Urinary bladder (tissue), 4 donors: Measurements from ENCODE around the gene PDS5A. TPM values are rescaled to one million over a fixed set of nuclear protein-coding genes. Genes with fewer than 3 reads are reported as not detected.
"Not testable (repeated sequence)": the region's sequence is repeated elsewhere in the genome, so short reads cannot be mapped to it uniquely, and the experiment has no call there.

Experiments used
- DNase-seq: peaks from one replicate; pipeline ENCODE4 v3.0.0-alpha.2; 2015; ENCODE audit errors: extremely low spot score
- H3K27ac ChIP-seq: one replicate; pipeline ENCODE4 v1.5.1; 2013; ENCODE audit warnings: low read depth, mild to moderate bottlenecking, moderate library complexity
- H3K36me3 ChIP-seq: one replicate; pipeline ENCODE4 v1.6.1; 2013; ENCODE audit warnings: mild to moderate bottlenecking, moderate library complexity; ENCODE audit not compliant: insufficient read depth
- H3K4me1 ChIP-seq: one replicate; pipeline ENCODE4 v1.6.1; 2013; ENCODE audit warnings: mild to moderate bottlenecking, moderate library complexity; ENCODE audit not compliant: insufficient read depth
- H3K4me3 ChIP-seq: one replicate; pipeline ENCODE4 v1.5.1; 2013; ENCODE audit warnings: low read depth, low read length
- WGBS: extraction: QIAGEN DNeasy Blood & Tissue Kit; methylation state at CpG from one replicate; pipeline ENCODE4 v1.1.7; 2013; 5-methylcytosine and 5-hydroxymethylcytosine counted together
- polyA plus RNA-seq: library from polyadenylated mRNA; stranded (reverse); fragments of 200-250 nt; gene quantifications from one replicate; pipeline ENCODE4 v1.2.3, GENCODE V29; 2013
- total RNA-seq: library from RNA; depleted of rRNA; stranded (reverse); fragments of >200 nt; gene quantifications from one replicate; pipeline ENCODE4 v1.2.3, GENCODE V29; 2014
- donor health status: healthy with polysubstance abuse.
- donor health status: healthy.

Gene PDS5A, protein sequence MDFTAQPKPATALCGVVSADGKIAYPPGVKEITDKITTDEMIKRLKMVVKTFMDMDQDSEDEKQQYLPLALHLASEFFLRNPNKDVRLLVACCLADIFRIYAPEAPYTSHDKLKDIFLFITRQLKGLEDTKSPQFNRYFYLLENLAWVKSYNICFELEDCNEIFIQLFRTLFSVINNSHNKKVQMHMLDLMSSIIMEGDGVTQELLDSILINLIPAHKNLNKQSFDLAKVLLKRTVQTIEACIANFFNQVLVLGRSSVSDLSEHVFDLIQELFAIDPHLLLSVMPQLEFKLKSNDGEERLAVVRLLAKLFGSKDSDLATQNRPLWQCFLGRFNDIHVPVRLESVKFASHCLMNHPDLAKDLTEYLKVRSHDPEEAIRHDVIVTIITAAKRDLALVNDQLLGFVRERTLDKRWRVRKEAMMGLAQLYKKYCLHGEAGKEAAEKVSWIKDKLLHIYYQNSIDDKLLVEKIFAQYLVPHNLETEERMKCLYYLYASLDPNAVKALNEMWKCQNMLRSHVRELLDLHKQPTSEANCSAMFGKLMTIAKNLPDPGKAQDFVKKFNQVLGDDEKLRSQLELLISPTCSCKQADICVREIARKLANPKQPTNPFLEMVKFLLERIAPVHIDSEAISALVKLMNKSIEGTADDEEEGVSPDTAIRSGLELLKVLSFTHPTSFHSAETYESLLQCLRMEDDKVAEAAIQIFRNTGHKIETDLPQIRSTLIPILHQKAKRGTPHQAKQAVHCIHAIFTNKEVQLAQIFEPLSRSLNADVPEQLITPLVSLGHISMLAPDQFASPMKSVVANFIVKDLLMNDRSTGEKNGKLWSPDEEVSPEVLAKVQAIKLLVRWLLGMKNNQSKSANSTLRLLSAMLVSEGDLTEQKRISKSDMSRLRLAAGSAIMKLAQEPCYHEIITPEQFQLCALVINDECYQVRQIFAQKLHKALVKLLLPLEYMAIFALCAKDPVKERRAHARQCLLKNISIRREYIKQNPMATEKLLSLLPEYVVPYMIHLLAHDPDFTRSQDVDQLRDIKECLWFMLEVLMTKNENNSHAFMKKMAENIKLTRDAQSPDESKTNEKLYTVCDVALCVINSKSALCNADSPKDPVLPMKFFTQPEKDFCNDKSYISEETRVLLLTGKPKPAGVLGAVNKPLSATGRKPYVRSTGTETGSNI (N-terminal part only)
- 111 TPM for total RNA-seq
- polyA plus RNA-seq, result 25.5 TPM

GRCh38 chr4:39977489-39978377, at the start of gene PDS5A:
Gene PDS5A, minus strand, starts transcription at chr4:39977911. Its CDS starts 1,334 bp downstream, at chr4:39976577.
- WGBS, result under 1% methylated on average over 117 of the region's 117 CpGs
- Histone ChIP-seq H3K27ac (peak within 1 kb of the TSS; percentile 85), H3K4me3 (peak within 1 kb of the TSS; percentile 94), H3K36me3 (peaks cover 2% of the 10 kb centered on the region), H3K4me1 (no peaks in the 10 kb centered on the region)
- peak; percentile 66 for DNase-seq

DNA sequence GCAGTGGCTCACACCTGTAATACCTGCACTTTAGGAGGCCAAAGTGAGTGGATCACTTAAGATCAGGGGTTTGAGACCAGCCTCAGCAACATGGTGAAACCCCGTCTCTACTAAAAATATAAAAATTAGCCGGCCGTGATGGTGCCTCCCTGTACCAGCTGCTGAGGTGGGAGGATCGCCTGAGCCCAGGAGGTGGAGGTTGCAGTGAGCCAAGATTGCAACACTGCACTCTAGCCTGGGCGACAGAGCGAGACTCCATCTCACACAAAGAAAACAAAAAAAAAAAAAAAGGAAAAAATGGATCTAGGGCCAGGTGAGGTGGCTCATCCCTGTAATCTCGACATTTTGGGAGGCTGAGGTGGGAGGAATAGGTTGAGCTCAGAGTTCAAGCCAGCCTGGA, 46.3 kb upstream of the PDS5A start:
- 91% methylated on average over 7 of the region's 7 CpGs for WGBS
- H3K36me3 ChIP-seq, H3K27ac ChIP-seq, H3K4me1 ChIP-seq, DNase-seq, H3K4me3 ChIP-seq: not testable (repeated sequence)

DNA sequence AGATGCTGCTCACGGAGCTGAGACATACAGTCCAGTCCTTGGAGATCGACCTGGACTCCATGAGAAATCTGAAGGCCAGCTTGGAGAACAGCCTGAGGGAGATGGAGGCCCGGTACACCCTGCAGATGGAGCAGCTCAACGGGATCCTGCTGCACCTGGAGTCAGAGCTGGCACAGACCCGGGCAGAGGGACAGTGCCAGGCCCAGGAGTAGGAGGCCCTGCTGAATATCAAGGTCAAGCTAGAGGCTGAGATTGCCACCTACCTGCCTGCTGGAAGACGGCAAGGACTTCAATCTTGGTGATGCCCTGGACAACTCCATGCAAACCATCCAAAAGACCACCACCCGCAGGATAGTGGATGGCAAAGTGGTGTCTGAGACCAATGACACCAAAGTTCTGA, 43.4 kb upstream of the PDS5A start:
- H3K4me1 ChIP-seq, H3K4me3 ChIP-seq, H3K27ac ChIP-seq, DNase-seq, H3K36me3 ChIP-seq: not testable (repeated sequence)
- WGBS, result 95% methylated on average over 7 of the region's 7 CpGs

DNA sequence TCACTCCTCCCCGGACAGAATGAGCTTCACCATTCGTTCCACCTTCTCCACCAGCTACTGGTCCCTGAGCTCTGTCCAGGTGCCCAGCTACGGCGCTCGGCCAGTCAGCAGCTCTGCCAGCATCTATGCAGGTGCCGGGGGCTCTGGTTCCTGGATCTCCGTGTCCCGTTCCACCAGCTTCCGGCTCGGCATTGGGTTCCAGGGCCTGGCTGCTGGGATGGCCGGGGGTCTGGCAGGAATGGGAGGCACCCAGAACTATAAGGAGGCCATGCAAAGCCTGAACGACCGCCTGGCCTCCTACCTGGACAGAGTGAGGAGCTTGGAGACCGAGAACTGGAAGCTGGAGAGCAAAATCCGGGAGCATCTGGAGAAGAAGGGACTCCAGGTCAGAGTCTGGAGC, 42.5 kb upstream of the PDS5A start:
- H3K27ac ChIP-seq, result no peak overlapping the region
- no peak for DNase-seq
- H3K4me3 ChIP-seq, result no peak overlapping the region
- H3K4me1 ChIP-seq, result no peaks in the 10 kb centered on the region
- H3K36me3 ChIP-seq, result no peaks in the 10 kb centered on the region
- WGBS, result 93% methylated on average over 15 of the region's 15 CpGs

DNA sequence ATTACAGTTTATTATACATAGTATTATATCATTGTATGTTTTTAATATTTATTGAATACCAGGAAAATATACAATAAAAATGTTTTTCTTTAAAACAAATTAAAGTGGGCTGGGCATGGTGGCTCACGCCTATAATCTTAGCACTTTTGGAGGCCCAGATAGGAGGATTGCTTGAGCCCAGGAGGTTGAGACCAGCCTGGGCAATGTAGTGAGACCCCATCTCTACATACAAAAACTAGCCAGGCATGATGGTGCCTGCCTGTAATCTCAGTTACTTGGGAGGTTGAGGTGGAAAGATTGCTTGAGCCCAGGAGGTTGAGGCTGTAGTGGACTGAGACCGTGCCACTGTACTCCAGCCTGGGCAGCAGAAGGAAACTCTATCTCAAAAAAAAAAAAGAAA, 38.3 kb upstream of the PDS5A start:
- Histone ChIP-seq H3K4me1 (no peaks in the 10 kb centered on the region), H3K4me3 (no peak overlapping the region), H3K36me3 (no peaks in the 10 kb centered on the region), H3K27ac (no peak overlapping the region)
- DNase-seq, result no peak
- 88% methylated on average over 2 of the region's 2 CpGs for WGBS

DNA sequence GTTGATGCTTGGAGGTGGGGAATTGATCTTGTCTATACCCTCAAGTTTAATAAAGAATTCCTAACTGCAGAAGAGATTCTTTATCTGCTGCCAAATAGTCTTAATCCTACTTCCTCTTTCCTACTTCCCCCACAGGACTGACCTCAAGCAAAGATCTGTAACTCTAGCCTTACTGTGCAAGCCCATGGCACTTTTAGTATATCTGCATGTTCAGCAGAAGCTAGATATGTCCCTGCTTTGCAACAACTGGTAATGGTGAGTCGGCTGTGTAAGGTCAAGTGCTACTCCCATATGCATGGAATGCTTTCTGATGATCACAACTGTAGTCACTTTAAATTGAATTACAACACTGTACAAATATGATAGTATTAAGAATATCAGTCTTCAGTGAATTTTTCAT, 26.3 kb upstream of the PDS5A start:
- no peak overlapping the region for H3K4me3 ChIP-seq
- WGBS, result 68% methylated on average over 1 of the region's 1 CpG
- no peaks in the 10 kb centered on the region for H3K4me1 ChIP-seq
- H3K27ac ChIP-seq, result no peak overlapping the region
- DNase-seq, result no peak
- no peaks in the 10 kb centered on the region for H3K36me3 ChIP-seq

DNA sequence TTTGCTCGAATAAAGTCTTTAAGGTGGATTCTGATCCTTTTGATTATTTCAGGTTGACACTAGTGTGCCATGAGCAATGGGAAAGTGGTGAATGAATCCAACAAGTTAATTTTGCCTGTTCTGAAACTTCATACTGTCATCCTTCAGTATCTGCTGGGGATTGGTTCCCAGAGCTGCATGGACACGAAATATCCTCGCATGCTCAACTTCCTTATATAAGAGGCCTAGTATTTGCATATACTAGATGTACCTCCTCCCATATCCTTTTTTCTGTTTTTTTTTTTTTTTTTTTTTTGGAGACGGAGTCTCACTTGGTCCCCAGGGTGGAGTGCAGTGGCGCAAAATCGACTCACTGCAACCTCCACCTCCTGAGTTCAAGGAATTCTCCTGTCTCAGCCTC, 23.0 kb upstream of the PDS5A start:
- WGBS, result 89% methylated on average over 6 of the region's 6 CpGs
- Histone ChIP-seq H3K27ac (no peak overlapping the region), H3K36me3 (no peaks in the 10 kb centered on the region), H3K4me3 (no peak overlapping the region), H3K4me1 (no peaks in the 10 kb centered on the region)
- no peak for DNase-seq

GRCh38 chr4:39998659-39999345, 21.1 kb upstream of the PDS5A start:
- Histone ChIP-seq H3K4me3 (no peak overlapping the region), H3K36me3 (no peaks in the 10 kb centered on the region), H3K4me1 (no peaks in the 10 kb centered on the region), H3K27ac (no peak overlapping the region)
- 90% methylated on average over 8 of the region's 8 CpGs for WGBS
- DNase-seq, result no peak

DNA sequence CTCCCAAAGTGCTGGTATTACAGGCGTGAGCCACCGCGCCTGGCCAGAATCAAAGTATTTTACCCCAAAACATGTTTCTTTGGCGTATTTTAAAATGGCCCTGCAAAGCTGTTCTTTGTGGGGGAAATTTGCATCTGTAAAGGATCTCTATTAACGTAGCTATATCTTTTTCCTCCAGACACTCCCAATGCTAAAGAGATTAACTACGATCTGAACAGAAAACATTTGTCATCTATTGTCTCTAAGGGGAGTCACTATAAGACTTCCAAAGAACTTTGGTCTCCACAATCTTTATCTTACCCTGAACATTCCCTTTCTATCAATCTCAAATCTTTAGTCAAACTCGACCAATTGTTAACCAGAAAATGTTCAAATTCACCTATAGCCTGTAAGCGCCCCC, 19.1 kb upstream of the PDS5A start:
- H3K4me3 ChIP-seq, result no peak overlapping the region
- no peak for DNase-seq
- WGBS, result 90% methylated on average over 8 of the region's 8 CpGs
- no peak overlapping the region for H3K27ac ChIP-seq
- H3K36me3 ChIP-seq, result no peaks in the 10 kb centered on the region
- H3K4me1 ChIP-seq, result no peaks in the 10 kb centered on the region

DNA sequence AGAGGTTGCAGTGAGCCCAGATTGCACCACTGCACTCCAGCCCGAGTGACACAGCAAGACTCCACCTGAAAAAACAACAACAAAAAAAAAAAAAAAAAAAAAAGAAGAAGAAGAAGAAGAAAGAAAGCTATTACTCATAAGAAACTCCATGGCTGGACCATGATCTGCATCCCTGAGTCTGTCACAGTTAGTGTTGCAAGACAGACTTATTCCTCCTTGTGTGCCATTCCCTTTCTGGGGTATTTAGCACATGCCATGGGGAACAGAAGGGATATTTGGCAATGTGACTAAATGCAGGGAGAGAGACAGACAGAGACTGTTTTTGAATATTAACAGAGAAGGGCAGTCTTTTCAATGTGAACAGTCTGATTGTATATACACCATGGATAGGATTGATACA, 16.7 kb upstream of the PDS5A start:
- WGBS, result 70% methylated on average over 1 of the region's 1 CpG
- Histone ChIP-seq H3K36me3 (no peaks in the 10 kb centered on the region), H3K4me1 (no peaks in the 10 kb centered on the region), H3K27ac (no peak overlapping the region), H3K4me3 (no peak overlapping the region)
- DNase-seq, result no peak

GRCh38 chr4:39989381-39989780, 11.7 kb upstream of the PDS5A start:
- 92% methylated on average over 4 of the region's 4 CpGs for WGBS
- H3K4me3 ChIP-seq, H3K36me3 ChIP-seq, H3K4me1 ChIP-seq, DNase-seq, H3K27ac ChIP-seq: not testable (repeated sequence)

DNA sequence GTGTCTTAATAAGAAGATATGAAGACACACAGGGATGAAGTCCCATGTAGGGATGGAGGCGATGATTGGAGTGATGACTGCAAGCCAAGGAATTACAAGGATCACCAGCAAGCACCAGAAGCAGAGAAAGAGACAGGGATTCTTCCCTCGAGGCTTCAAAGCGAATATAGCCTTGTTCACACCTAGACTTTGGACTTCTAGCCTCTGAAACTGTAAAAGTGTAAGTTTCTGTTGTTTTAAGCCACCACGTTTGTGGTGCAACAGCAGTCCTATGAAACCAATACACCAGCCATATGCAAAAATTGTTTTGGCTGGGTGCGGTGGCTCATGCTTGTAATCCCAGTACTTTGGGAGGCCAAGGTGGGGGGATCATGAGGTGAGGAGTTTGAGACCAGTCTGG, 9.8 kb upstream of the PDS5A start:
- Histone ChIP-seq H3K4me3 (no peak overlapping the region), H3K36me3 (no peaks in the 10 kb centered on the region), H3K4me1 (no peaks in the 10 kb centered on the region), H3K27ac (no peak overlapping the region)
- WGBS, result 75% methylated on average over 5 of the region's 5 CpGs
- no peak for DNase-seq
